Panc1 (cell line): Measurements from ENCODE around the gene GMPPB. TPM values are rescaled to one million over a fixed set of nuclear protein-coding genes. Genes with fewer than 3 reads are reported as not detected.
"Not testable (repeated sequence)": the region's sequence is repeated elsewhere in the genome, so short reads cannot be mapped to it uniquely, and the experiment has no call there.

ENCODE experiments used
- ATAC-seq: fragments of 200-7000 bp; cut with Tn5 transposase; 2 replicates; pipeline ENCODE4 v1.9.1; 2020; ENCODE audit warnings: mild to moderate bottlenecking, moderate library complexity
- BruUV-seq: library from RNA; stranded (reverse); fragments of 400-500 nt; replicated peaks from 2 replicates; lab custom pipeline; 2021; lab: Mats Ljungman, UMichigan
- CTCF ChIA-PET: fragments of 300-600 bp; sonication (Branson Sonifier 250); formaldehyde crosslinking; loops from one replicate; lab custom pipeline; 2022; ENCODE audit warnings: antibody characterized with exemption; lab: Charles Lee
- POLR2A ChIA-PET: fragments of 300-600 bp; sonication (Branson Sonifier 250); formaldehyde crosslinking; loops from one replicate; lab custom pipeline; 2022; ENCODE audit warnings: antibody characterized with exemption; lab: Charles Lee
- DNase-seq: peaks from one replicate; pipeline ENCODE4 v3.0.0-alpha.2; 2010; ENCODE audit warnings: low read depth, low spot score
- H3K27ac ChIP-seq: 2 replicates; pipeline ENCODE4 v1.5.1; 2011; ENCODE audit warnings: mild to moderate bottlenecking, low read length, inconsistent platforms
- H3K27me3 ChIP-seq: fragments of 200-500 bp; sonication (Bioruptor generic); 2 replicates; pipeline ENCODE4 v1.6.0; 2014; ENCODE audit warnings: low read length, inconsistent platforms; ENCODE audit not compliant: control insufficient read depth, insufficient read depth
- H3K36me3 ChIP-seq: fragments of 200-500 bp; sonication (Bioruptor generic); 2 replicates; pipeline ENCODE4 v1.5.1; 2014; ENCODE audit warnings: inconsistent platforms, mild to moderate bottlenecking, low read length, moderate library complexity; ENCODE audit not compliant: control insufficient read depth, insufficient read depth
- H3K4me1 ChIP-seq: 2 replicates; pipeline ENCODE4 v1.5.1; 2011; ENCODE audit warnings: inconsistent platforms, mild to moderate bottlenecking, low read length, moderate library complexity; ENCODE audit not compliant: control insufficient read depth, insufficient read depth
- H3K4me3 ChIP-seq, 2 experiments: 2 replicates each; pipeline ENCODE4 v1.5.1; 2011 to 2012; ENCODE audit warnings: low read depth in 2 of 2, low read length in 2 of 2, mild to moderate bottlenecking in 2 of 2, inconsistent platforms in 1 of 2, moderate library complexity in 1 of 2
- H3K9me3 ChIP-seq: fragments of 200-500 bp; sonication (Bioruptor generic); 2 replicates; pipeline ENCODE4 v1.5.1; 2014; ENCODE audit warnings: low read depth, mild to moderate bottlenecking, inconsistent platforms, low read length, moderate library complexity; ENCODE audit not compliant: control insufficient read depth, insufficient read depth
- POLR2AphosphoS5 ChIP-seq: IDR thresholded peaks from 2 replicates; pipeline ENCODE4 v1.6.1; 2012; ENCODE audit warnings: mild to moderate bottlenecking, low read depth, low read length, moderate library complexity
- TCF7L2 ChIP-seq: IDR thresholded peaks from 2 replicates; pipeline ENCODE4 v1.6.1; 2011; ENCODE audit warnings: mild to moderate bottlenecking, low read depth, low read length, inconsistent platforms
- in situ Hi-C: cut with HindIII; loops from 2 replicates; pipeline ENCODE4 v1.10.0; 2016; ENCODE audit warnings: low sequenced_read_pairs, low pct_unique_long_range_greater_than_20kb
- intact Hi-C: fragments of 100-400 bp; cut with micrococcal nuclease; formaldehyde crosslinking; loops from one replicate; pipeline ENCODE4 v1.10.0; 2022; ENCODE audit not compliant: unreplicated experiment
- total RNA-seq: library from RNA; stranded (reverse); gene quantifications from one replicate; pipeline ENCODE4 v1.2.1, GENCODE V29; 2021; ENCODE audit not compliant: unreplicated experiment
- TF ChIP-seq, protein P1 (sequence below), 2 experiments: IDR thresholded peaks; 2 replicates each; pipeline ENCODE4 v1.6.1; 2011 to 2012; ENCODE audit warnings: low read depth in 2 of 2, control low read depth in 1 of 2, low read length in 1 of 2, mild to moderate bottlenecking in 1 of 2, moderate library complexity in 1 of 2; ENCODE audit not compliant: insufficient read depth in 1 of 2
- TF ChIP-seq, protein P2 (sequence below): fragments of 450-650 bp; IDR thresholded peaks from 2 replicates; pipeline ENCODE4 v1.5.1; 2017; ENCODE audit warnings: mild to moderate bottlenecking

The GMPPB gene
- total RNA-seq, 1 experiment from 2014 or later: 28.4 TPM

DNA sequence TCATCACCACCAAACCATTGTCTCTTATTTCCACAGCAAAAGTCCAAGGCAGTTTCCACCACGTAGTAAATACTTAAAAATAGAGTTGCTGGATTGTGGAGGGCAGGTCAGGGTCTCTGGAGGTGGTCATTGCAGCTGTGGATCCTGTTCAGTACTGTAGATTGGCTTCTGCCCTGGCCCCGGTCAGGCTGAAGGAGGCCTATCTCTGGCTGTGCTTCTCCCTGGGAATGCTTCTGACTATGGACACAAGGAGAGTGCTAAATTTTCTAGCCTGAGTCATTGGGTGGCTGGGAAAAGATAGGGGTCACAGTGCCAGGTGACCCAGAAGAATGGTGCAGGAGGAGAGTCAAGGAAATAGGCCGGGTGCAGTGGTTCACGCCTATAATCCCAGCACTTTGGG, 26.3 kb upstream of the GMPPB start:
- ChIA-PET POLR2A (no interaction called here), CTCF (no interaction called here)
- no peaks in the 10 kb centered on the region for H3K9me3 ChIP-seq
- DNase-seq (no peak), ATAC-seq (no peak)
- no TSS peak for BruUV-seq
- H3K4me1 ChIP-seq: peaks cover 3% of the 10 kb centered on the region; the same call in 1 of the 2 replicates
- H3K27ac ChIP-seq: no peak overlapping the region
- no peak overlapping the region for H3K4me3 ChIP-seq
- no peaks in the 10 kb centered on the region; the same call in 1 of the 2 replicates for H3K36me3 ChIP-seq
- in situ Hi-C loops: no loop called here
- intact Hi-C loops: no loop called here
- TF ChIP-seq POLR2AphosphoS5 (no peak), TCF7L2 (no peak)
- TF ChIP-seq, protein P1, sequence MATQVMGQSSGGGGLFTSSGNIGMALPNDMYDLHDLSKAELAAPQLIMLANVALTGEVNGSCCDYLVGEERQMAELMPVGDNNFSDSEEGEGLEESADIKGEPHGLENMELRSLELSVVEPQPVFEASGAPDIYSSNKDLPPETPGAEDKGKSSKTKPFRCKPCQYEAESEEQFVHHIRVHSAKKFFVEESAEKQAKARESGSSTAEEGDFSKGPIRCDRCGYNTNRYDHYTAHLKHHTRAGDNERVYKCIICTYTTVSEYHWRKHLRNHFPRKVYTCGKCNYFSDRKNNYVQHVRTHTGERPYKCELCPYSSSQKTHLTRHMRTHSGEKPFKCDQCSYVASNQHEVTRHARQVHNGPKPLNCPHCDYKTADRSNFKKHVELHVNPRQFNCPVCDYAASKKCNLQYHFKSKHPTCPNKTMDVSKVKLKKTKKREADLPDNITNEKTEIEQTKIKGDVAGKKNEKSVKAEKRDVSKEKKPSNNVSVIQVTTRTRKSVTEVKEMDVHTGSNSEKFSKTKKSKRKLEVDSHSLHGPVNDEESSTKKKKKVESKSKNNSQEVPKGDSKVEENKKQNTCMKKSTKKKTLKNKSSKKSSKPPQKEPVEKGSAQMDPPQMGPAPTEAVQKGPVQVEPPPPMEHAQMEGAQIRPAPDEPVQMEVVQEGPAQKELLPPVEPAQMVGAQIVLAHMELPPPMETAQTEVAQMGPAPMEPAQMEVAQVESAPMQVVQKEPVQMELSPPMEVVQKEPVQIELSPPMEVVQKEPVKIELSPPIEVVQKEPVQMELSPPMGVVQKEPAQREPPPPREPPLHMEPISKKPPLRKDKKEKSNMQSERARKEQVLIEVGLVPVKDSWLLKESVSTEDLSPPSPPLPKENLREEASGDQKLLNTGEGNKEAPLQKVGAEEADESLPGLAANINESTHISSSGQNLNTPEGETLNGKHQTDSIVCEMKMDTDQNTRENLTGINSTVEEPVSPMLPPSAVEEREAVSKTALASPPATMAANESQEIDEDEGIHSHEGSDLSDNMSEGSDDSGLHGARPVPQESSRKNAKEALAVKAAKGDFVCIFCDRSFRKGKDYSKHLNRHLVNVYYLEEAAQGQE (IDR thresholded peaks at IDR 0.05; ENCODE audit: insufficient read depth in 1 of 2, low read depth in 2 of 2, low read length in 1 of 2): no peak
- TF ChIP-seq, protein P2, sequence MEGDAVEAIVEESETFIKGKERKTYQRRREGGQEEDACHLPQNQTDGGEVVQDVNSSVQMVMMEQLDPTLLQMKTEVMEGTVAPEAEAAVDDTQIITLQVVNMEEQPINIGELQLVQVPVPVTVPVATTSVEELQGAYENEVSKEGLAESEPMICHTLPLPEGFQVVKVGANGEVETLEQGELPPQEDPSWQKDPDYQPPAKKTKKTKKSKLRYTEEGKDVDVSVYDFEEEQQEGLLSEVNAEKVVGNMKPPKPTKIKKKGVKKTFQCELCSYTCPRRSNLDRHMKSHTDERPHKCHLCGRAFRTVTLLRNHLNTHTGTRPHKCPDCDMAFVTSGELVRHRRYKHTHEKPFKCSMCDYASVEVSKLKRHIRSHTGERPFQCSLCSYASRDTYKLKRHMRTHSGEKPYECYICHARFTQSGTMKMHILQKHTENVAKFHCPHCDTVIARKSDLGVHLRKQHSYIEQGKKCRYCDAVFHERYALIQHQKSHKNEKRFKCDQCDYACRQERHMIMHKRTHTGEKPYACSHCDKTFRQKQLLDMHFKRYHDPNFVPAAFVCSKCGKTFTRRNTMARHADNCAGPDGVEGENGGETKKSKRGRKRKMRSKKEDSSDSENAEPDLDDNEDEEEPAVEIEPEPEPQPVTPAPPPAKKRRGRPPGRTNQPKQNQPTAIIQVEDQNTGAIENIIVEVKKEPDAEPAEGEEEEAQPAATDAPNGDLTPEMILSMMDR: no peak
- no peaks in the 10 kb centered on the region for H3K27me3 ChIP-seq

DNA sequence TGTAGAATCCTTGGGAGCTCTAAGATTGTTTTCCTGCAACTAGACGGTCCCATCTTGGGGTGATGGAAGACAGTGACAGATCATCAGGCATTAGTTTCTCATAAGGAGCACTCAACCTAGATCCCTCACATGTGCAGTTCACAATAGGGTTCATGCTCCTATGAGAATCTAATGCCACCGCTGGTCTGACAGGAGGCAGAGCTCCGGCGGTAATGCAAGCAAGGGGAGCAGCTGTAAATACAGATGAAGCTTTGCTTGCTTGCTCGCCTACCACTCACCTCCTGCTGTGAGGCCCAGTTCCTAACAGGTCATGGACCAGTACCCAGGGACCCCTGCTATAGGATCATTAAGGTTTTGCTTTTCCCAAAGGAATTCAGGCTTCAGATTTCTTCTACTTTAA, 25.1 kb upstream of the GMPPB start:
- CTCF ChIA-PET: interaction anchor here (0.6 kb wide), 1 partner anchor 195 kb away, joined by 4 read pairs; no protein-coding TSS in a partner anchor
- POLR2A ChIA-PET: not testable (repeated sequence)

DNA sequence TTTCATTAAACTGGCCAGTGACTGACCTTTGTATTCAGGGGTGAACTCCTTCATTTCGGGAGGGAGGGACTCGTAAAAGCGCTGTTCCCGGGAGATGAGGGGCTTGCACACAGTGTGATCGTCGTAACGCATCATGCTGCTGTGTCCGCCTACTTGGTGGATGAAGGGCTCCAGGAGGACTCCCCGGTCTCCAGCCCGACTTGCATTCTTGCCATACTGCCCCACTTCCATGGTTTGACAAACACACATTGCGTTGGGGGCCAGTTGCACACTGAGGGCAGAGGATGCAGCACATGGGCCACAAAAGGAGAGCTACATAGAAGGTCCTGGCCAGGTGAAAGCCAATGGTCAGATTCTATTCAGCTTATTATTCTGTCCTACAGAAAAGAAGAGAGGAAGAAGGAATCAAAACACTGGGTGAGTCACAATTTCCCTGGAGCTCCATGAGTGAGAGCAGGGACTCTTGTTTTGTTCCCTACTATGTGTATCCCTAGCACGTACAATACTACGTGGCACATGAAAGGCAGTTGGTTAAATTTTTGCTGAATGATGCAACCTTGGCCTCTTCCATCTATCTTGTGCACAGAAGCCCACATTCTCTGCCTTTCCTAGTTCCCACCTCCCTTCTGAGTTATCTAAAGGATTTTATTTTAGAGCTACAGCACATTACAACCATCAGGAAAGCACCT, 24.2 kb upstream of the GMPPB start:
- DNase-seq (no peak), ATAC-seq (no peak)
- ChIA-PET CTCF (no interaction called here), POLR2A (no interaction called here)
- BruUV-seq: no TSS peak
- Histone ChIP-seq H3K27me3 (no peaks in the 10 kb centered on the region), H3K27ac (no peak overlapping the region), H3K9me3 (no peaks in the 10 kb centered on the region), H3K4me3 (no peak overlapping the region), H3K36me3 (no peaks in the 10 kb centered on the region; the same call in 1 of the 2 replicates), H3K4me1 (peaks cover 3% of the 10 kb centered on the region; the same call in 1 of the 2 replicates)
- intact Hi-C loops: no loop called here
- TF ChIP-seq, protein P1 (IDR thresholded peaks at IDR 0.05; ENCODE audit: insufficient read depth in 1 of 2, low read depth in 2 of 2, low read length in 1 of 2): no peak
- no peak for TF ChIP-seq TCF7L2
- TF ChIP-seq, protein P2: no peak
- in situ Hi-C loops: no loop called here

More for the DNA sequence above, 25.1 kb upstream of the GMPPB start:
- ATAC-seq, H3K9me3 ChIP-seq, H3K27me3 ChIP-seq, H3K4me1 ChIP-seq, in situ Hi-C loops, H3K27ac ChIP-seq, intact Hi-C loops, DNase-seq, H3K36me3 ChIP-seq, BruUV-seq, H3K4me3 ChIP-seq: not testable (repeated sequence)
